ENCODE measurements around the gene SLC39A9.

SLC39A9 gene, protein sequence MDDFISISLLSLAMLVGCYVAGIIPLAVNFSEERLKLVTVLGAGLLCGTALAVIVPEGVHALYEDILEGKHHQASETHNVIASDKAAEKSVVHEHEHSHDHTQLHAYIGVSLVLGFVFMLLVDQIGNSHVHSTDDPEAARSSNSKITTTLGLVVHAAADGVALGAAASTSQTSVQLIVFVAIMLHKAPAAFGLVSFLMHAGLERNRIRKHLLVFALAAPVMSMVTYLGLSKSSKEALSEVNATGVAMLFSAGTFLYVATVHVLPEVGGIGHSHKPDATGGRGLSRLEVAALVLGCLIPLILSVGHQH

DNA sequence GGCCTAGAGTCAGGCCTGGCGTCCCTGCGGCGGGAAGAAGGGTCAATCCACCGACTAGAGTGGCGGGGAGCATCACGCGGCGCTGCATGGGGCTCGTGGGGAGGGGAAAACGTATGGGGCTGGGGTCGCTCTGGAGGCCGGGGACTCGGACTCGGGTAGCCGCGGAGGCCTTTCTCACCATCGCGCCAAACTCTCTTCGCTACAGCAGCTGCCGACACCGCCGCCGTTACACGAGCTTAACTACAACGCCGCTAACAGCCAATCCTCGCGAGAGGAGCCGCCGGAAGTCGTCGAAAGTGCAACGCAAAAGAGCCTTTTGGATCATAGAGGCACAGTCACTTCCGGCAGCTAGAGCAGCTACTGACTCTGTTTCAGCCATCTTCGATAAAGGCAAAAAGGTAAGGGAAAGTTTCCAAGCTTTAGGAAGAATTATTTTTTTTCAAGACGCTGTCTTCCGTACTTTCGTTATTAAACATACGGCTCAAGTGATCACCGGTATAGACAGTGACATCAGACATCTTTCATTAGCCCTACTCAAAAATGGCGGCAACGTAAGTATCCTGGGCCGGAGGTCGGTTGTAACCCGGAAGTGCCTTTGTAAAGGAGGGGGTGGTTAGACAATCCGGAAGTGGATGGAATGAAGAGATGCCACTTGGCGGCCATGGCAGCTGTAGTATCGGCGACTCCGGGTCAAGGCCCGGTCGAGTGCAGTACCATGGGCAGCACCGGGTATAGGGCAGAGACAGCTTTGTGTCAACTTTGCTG, at the start of gene SLC39A9, which contains the start of gene ERH:
Gene SLC39A9 (plus strand): TSS at position 640 of the 765 bp plus-strand sequence. CDS start 678 bp downstream, outside the sequence.
Gene ERH (minus strand): TSS at position 247 of the 765 bp plus-strand sequence. CDS start 66 bp downstream, at position 181.
- DNase-seq: peak; percentile 96

DNA sequence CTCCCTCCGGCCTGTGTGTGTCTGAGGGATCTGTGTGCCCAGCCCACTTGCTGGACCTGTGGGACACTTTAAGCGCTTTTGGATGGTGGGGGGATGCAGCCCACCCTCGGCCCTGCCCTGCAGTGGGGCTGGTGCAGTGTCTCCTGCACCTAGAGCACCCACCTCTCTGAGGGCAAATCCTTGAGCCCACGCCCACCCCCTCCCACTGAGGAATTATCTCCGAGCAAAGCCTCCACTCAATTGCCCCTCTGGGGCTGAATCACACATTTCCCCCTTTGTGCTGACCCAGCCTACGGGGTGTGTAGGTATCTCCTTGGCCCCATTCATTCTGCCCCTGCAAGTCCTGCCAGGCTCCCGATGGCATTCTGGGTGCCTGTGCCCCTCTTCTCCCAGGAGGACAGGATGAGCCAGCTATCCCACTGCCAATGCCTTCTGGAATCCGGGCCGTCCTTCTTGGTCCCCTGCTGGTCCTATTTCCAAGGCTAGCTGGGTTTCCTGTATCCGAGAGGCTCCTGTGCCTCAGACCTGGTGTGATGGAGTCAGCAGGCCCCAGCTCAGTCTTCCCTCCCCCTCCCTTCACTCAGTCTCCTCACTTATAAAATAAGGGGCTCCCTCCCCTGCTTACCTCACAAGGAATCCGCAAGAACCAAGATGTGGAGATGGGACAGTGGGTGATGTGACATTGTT, 49.3 kb upstream of the SLC39A9 start:
- no peak for DNase-seq

DNA sequence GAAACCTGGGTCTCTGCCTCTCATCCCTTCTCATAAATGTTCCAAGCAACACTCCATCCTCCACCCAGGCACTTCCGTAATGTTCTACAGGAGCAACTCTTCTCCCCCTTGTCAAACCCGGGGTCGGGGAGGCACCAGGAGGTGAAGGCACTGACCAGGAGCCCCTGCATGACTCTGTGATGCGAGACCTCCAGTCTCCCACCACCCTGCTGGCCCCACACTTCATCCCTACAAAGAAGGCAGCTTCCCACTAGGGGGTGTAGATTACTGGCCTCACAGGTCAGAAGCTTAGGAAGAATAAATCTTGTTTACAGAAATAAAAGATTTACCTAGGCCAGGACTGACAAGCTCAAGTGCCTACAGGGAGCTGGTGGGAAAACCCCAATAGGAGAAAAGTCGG, 47.6 kb upstream of the SLC39A9 start:
- DNase-seq: no peak

DNA sequence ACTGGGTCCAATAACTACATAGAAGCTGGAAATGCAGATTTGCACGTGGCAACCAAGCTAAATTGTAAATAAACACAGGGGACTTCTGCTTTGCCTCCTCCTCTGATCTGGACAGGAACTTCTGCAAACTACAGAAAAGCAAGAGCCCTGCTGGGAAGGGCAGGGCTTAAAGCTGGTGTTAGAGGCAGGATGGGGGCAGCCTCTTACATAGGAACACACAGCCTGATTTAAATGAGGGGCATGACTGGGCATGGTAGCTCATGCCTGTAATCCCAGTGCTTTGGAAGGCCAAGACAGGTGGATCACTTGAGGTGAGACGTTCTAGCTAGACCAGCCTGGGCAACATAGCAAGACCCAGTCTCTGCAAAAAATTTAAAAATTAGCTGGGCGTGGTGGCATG, 47.1 kb upstream of the SLC39A9 start:
- DNase-seq: no peak

- DNase-seq: no peak
Measured at GRCh38 chr14:69351911-69352310, 46.6 kb upstream of the SLC39A9 start.

DNA sequence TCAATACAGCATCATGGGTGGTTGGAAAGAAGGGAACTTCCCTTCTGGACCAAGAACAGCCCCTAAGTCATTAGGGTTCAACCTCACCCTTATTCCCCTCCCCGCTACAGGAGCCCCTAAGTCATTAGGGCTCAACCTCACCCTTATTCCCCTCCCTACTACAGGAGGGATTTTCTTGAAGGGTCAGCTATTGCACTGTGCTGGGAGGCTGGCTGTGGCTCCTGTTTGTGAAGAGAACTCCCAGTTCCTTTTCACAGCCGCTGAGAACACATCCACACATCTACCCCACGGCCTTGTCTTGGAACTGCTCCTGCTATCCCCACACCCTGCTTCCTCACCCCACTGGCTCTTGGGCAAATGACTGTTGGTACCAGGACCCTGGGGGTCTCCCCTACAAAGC, 45.3 kb upstream of the SLC39A9 start:
- no peak for DNase-seq

DNA sequence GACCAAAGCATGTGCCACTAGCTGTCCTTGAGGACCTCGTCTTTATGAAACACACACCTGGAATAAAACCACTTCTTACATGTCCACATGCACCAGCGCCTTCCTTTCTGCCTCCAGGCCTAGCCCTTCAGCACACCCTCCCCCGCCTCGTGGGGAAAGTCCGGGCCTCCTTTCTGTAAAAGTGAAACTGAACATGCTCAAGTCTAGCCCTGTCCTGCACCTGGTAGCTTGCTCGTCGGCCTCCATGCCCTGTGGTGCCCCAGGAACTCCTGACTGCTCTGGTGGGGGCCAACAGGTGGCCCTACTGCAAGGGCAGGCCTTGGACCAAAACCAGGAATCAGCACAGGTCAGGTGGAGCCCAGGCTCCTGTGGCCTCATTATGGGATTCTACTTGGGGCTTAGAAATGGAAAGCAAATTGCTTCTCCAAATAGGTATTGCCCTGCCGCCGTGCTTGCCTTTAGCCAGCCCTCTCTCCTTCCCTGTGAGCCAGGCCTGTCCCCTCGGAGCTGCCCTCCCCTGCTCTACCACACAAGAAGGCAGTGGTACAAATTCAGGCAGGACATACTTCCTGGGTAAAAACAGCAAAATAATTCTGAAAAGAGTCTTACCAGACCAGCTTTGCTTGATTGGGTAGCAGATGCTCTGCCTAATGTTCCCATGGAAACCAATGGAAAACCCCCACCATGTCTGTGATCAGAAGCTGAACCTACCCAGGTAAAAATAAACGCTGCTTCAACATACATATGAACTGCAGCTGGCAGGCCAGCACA, 43.9 kb upstream of the SLC39A9 start:
- DNase-seq: no peak

DNA sequence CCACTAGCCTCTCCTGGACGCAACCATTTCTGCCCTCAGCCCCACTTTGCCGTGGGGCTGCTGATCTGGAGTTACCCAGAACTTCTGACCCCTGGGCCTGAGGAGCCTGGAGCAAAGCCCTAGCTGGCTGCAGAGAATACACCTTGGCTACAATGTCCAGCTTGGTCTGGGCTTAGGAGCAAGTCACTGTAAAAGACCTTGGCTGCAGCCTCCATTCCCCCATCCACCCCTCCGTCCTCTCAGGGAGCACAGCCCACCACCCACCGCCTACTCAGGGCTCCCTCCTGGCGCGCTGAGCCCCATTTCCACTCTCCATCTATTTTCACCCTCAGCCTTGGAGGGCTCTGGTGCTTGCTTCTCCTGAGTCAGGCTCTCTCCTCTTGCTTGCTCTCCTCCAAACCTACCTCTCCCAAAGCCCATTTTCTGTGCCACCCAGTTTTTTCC, 43.3 kb upstream of the SLC39A9 start:
- DNase-seq: no peak

DNA sequence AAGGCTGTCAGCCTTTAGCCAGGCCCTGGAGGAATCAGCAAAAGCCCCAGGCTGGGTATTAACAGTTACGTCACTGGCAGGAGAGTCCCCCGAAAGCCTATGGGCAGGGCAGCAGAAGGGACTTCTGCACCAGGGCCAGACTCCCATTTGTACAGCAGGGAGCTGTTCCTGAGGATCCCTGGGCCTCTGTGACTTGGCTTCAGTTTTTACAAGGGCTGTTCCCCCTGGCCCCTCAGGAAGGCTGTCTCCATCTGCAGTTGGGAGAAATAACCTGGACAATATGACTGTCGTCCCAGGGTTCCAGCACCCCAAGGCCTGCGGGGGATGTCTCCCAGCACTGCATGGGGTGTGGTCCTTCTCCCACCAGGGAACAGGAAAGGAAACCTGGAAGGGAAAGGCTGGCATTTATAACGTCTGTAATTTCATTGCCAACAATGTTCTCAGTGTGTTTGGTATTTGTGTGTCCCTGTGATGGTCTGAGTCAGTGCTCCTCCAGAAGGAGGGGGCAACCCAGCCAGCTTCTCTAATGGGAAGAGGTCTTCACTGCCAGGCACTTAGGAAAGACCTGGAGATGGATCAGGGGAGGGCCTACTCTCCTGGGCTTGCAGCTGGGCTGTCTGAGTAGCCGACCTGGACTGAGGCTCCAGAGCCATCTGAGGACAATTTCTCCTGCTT, 42.7 kb upstream of the SLC39A9 start:
- no peak for DNase-seq

- DNase-seq: no peak
Measured at GRCh38 chr14:69356903-69357543, 41.5 kb upstream of the SLC39A9 start.

GRCh38 chr14:69357544-69358200, 40.8 kb upstream of the SLC39A9 start:
- no peak for DNase-seq

GRCh38 chr14:69358233-69358963, 40.1 kb upstream of the SLC39A9 start:
- DNase-seq: no peak

GRCh38 chr14:69358966-69359365, 39.5 kb upstream of the SLC39A9 start:
- no peak for DNase-seq

GRCh38 chr14:69360438-69361108, 37.9 kb upstream of the SLC39A9 start:
- DNase-seq: no peak

GRCh38 chr14:69363055-69363454, 35.4 kb upstream of the SLC39A9 start:
- DNase-seq: no peak

- no peak for DNase-seq
Measured at GRCh38 chr14:69363964-69364363, 34.5 kb upstream of the SLC39A9 start.

DNA sequence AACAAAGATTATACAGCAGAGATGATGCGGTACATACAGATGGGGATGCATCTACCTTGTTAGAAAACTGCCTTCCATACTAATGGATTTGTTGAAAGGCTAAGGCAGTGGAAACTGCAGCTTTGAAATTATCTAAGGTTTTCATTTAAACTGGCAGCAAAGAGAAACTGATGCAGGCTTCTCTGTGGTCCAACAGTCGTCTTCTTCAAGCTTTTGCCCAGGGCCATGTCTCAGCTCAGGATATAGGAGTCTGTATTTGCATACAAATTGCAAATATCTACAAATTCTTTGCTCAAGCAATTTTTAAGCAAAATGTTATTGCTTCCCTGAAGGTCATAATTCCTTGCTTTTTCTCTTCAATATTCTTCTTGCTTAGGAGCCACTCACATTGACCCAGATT, 34.1 kb upstream of the SLC39A9 start:
- no peak for DNase-seq

DNA sequence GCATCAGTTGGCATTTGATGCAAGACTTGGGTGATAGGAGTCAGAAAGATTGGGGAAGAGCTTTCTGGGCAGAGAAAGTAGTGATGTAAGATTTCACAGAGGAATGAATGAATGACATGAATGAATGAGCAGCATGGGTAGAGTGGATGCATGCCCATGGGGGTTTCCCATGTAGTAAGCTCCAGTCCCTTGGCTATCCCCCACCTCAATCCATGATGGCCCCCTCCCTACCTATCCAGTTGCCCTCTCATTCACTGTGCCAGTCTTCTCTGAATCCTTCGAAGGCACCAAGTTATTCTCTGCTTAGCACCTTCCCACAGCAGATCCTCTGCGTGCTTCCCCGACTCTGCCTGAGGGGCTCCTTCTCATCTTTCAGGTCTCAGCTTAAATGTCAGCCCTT, 32.4 kb upstream of the SLC39A9 start:
- DNase-seq: no peak

GRCh38 chr14:69366761-69367160, 31.7 kb upstream of the SLC39A9 start:
- no peak for DNase-seq

GRCh38 chr14:69368381-69368780, 30.1 kb upstream of the SLC39A9 start:
- no peak for DNase-seq

Measured in NCI-H1105 (cell line).